Endothelial cell of umbilical vein (primary cell): ENCODE results near the gene TNS1. TPM values are rescaled to one million over a fixed set of nuclear protein-coding genes. Genes with fewer than 3 reads are reported as not detected.

Source experiments
- BruUV-seq: library from RNA; stranded (reverse); fragments of 400-500 nt; replicated peaks from 2 replicates; lab custom pipeline; 2021; lab: Mats Ljungman, UMichigan
- CTCF ChIA-PET: fragments of 300-600, 350-600 bp; sonication (Branson Sonifier 250); formaldehyde crosslinking; loops from one replicate; lab custom pipeline; 2021; ENCODE audit warnings: antibody characterized with exemption, inconsistent platforms; lab: Charles Lee
- POLR2A ChIA-PET: fragments of 300-600, 350-600 bp; sonication (Branson Sonifier 250); formaldehyde crosslinking; loops from one replicate; lab custom pipeline; 2021; ENCODE audit warnings: antibody characterized with exemption, inconsistent platforms; lab: Charles Lee
- DNase-seq: peaks from one replicate; pipeline ENCODE4 v3.0.0-alpha.2; 2011; ENCODE audit warnings: low read depth, low spot score
- FAIRE-seq: peaks from 2 replicates; lab custom pipeline; 2011; peaks lifted over from hg19 to GRCh38; lab: Jason Lieb, UNC
- H2AFZ ChIP-seq: 2 replicates; pipeline ENCODE4 v1.6.0; 2012; ENCODE audit warnings: low read depth, low read length, control low read depth, inconsistent platforms
- H3K27ac ChIP-seq: 2 replicates; pipeline ENCODE4 v1.5.1; 2011; ENCODE audit warnings: low read depth, mild to moderate bottlenecking, control low read depth, low read length, moderate library complexity; ENCODE audit not compliant: insufficient read depth
- H3K27me3 ChIP-seq, 2 experiments: 2 replicates each; pipeline versions ENCODE4 v1.6.0 to v1.6.1; 2011; ENCODE audit warnings: low read length in 2 of 2, mixed read lengths in 1 of 2; ENCODE audit not compliant: control insufficient read depth in 2 of 2, insufficient read depth in 2 of 2
- H3K36me3 ChIP-seq, 2 experiments: 2 replicates in 1 of 2; 3 replicates in 1 of 2; pipeline ENCODE4 v1.5.1; 2011; ENCODE audit warnings: low read length in 2 of 2, mild to moderate bottlenecking in 1 of 2, moderate library complexity in 1 of 2; ENCODE audit not compliant: control insufficient read depth in 2 of 2, insufficient read depth in 2 of 2; ENCODE audit errors: extremely low read depth in 1 of 2
- H3K4me1 ChIP-seq: 3 replicates; pipeline ENCODE4 v1.5.1; 2011; ENCODE audit warnings: mild to moderate bottlenecking, low read length; ENCODE audit not compliant: control insufficient read depth, insufficient read depth; ENCODE audit errors: extremely low read depth
- H3K4me2 ChIP-seq: 2 replicates; pipeline ENCODE4 v1.6.1; 2011; ENCODE audit warnings: low read length, control low read depth, mixed read lengths; ENCODE audit not compliant: insufficient read depth
- H3K4me3 ChIP-seq, 3 experiments: fragments of 200-600 bp in 1 of 3; sonication (generic), shearing (Covaris generic) in 1 of 3; replicated peaks in 1 of 3; 2 replicates each; pipeline ENCODE4 v1.5.1; 2011 to 2016; ENCODE audit warnings: control low read depth in 3 of 3, low read length in 3 of 3, mild to moderate bottlenecking in 2 of 3, inconsistent platforms in 1 of 3, low read depth in 1 of 3, moderate library complexity in 1 of 3; ENCODE audit not compliant: insufficient read depth in 1 of 3
- H3K79me2 ChIP-seq: 2 replicates; pipeline ENCODE4 v1.6.0; 2012; ENCODE audit warnings: low read length, inconsistent platforms; ENCODE audit not compliant: control insufficient read depth, insufficient read depth
- H3K9ac ChIP-seq: replicated peaks from 2 replicates; pipeline ENCODE3; 2011; ENCODE audit warnings: low read length, control low read depth; ENCODE audit not compliant: insufficient read depth; ENCODE audit errors: extremely low read depth
- H3K9me1 ChIP-seq: replicated peaks from 3 replicates; pipeline ENCODE4 v1.6.0; 2011; ENCODE audit warnings: mild to moderate bottlenecking, low read length; ENCODE audit not compliant: control insufficient read depth, insufficient read depth; ENCODE audit errors: extremely low read depth
- H3K9me3 ChIP-seq: replicated peaks from 2 replicates; pipeline ENCODE4 v1.5.1; 2012; ENCODE audit warnings: low read length, inconsistent platforms; ENCODE audit not compliant: control insufficient read depth, insufficient read depth
- H4K20me1 ChIP-seq: replicated peaks from 2 replicates; pipeline ENCODE3; 2011; ENCODE audit warnings: mild to moderate bottlenecking, low read length; ENCODE audit not compliant: control insufficient read depth, insufficient read depth; ENCODE audit errors: extremely low read depth
- EZH2 ChIP-seq: IDR thresholded peaks from 2 replicates; pipeline ENCODE4 v1.6.1; 2012; ENCODE audit warnings: borderline replicate concordance, low read depth, mild to moderate bottlenecking, moderate library complexity, low read length, inconsistent platforms; ENCODE audit not compliant: severe bottlenecking
- FOS ChIP-seq: IDR thresholded peaks from 2 replicates; pipeline ENCODE4 v1.6.1; 2011; ENCODE audit warnings: mild to moderate bottlenecking, low read length, moderate library complexity, borderline replicate concordance; ENCODE audit not compliant: insufficient read depth
- GATA2 ChIP-seq: IDR thresholded peaks from 2 replicates; pipeline ENCODE4 v1.7.0; 2011; ENCODE audit warnings: low read depth, mild to moderate bottlenecking, moderate library complexity, mixed read lengths, low read length; ENCODE audit not compliant: insufficient read length, insufficient read depth
- JUN ChIP-seq: IDR thresholded peaks from 2 replicates; pipeline ENCODE4 v1.6.1; 2011; ENCODE audit warnings: borderline replicate concordance, low read depth; ENCODE audit not compliant: insufficient read length, insufficient read depth
- MYC ChIP-seq: IDR thresholded peaks from one replicate; pipeline ENCODE4 v1.6.1; 2011; ENCODE audit warnings: mild to moderate bottlenecking, low read depth, low read length
- POLR2A ChIP-seq: IDR thresholded peaks from 2 replicates; pipeline ENCODE4 v1.6.1; 2012; ENCODE audit warnings: low read depth, mild to moderate bottlenecking, control low read depth, low read length
- POLR2AphosphoS5 ChIP-seq: IDR thresholded peaks from 2 replicates; pipeline ENCODE4 v1.6.1; 2012; ENCODE audit warnings: low read depth, mild to moderate bottlenecking, control low read depth, low read length, moderate library complexity; ENCODE audit not compliant: insufficient read depth
- dilution Hi-C: fragments of 300-500 bp; cut with MboI; formaldehyde crosslinking; loops from one replicate; pipeline ENCODE4 v1.15.0; 2019; ENCODE audit warnings: low sequenced_read_pairs; ENCODE audit not compliant: extremely low pct_ligation_motif_present
- intact Hi-C: fragments of 100-400 bp; cut with micrococcal nuclease; formaldehyde crosslinking; loops from one replicate; pipeline ENCODE4 v1.10.0; 2022
- polyA plus RNA-seq, 4 experiments: library from polyadenylated mRNA; depleted of rRNA in 3 of 4; stranded (reverse) in 3 of 4; unstranded in 1 of 4; fragments of >200 nt; gene quantifications; 2 replicates each; pipeline versions ENCODE4 v1.2.1 to v1.2.3, GENCODE V29; 2011 to 2012; ENCODE audit warnings: missing spikeins in 1 of 4
- total RNA-seq: library from RNA; stranded (reverse); gene quantifications from 2 replicates; pipeline ENCODE4 v1.2.3, GENCODE V29; 2021
- TF ChIP-seq, protein P1 (sequence below), 2 donors: IDR thresholded peaks; 1 replicate in 1 of 2; 2 replicates in 1 of 2; pipeline ENCODE4 v1.5.1; 2011; ENCODE audit warnings: low read length in 2 of 2, mild to moderate bottlenecking in 2 of 2, moderate library complexity in 2 of 2, control low read depth in 1 of 2, inconsistent platforms in 1 of 2, low read depth in 1 of 2; ENCODE audit not compliant: insufficient read depth in 1 of 2; ENCODE audit errors: extremely low read depth in 1 of 2
- TF ChIP-seq, protein P2 (sequence below): IDR thresholded peaks from 2 replicates; pipeline ENCODE4 v1.6.1; 2011; ENCODE audit not compliant: insufficient read depth, insufficient read length

TNS1 gene
- total and polyA plus RNA-seq, 2 donors (not counting 3 experiments of a cell fraction or from before 2014, with no cell fraction given), result 11.0 to 52.1 TPM

- Histone ChIP-seq H3K9me1 (no peaks in the 10 kb centered on the region), H3K4me2 (no peak overlapping the region), H2AFZ (no peak overlapping the region), H3K4me1 (no peaks in the 10 kb centered on the region), H3K36me3 (peaks cover 0 to 2% of the 10 kb centered on the region in 2 experiments), H3K4me3 (no peak overlapping the region), H3K79me2 (peaks cover 17% of the 10 kb centered on the region), H3K9me3 (no peaks in the 10 kb centered on the region), H3K27ac (no peak overlapping the region), H4K20me1 (no peaks in the 10 kb centered on the region), H3K27me3 (no peaks in the 10 kb centered on the region), H3K9ac (no peak overlapping the region)
- DNase-seq, result no peak
- POLR2A ChIA-PET, result no interaction called here
- no peak for TF ChIP-seq FOS
- no peak for TF ChIP-seq EZH2
- TF ChIP-seq JUN, result no peak
- no peak for TF ChIP-seq MYC
- TF ChIP-seq GATA2, result no peak
- TF ChIP-seq, protein P1, sequence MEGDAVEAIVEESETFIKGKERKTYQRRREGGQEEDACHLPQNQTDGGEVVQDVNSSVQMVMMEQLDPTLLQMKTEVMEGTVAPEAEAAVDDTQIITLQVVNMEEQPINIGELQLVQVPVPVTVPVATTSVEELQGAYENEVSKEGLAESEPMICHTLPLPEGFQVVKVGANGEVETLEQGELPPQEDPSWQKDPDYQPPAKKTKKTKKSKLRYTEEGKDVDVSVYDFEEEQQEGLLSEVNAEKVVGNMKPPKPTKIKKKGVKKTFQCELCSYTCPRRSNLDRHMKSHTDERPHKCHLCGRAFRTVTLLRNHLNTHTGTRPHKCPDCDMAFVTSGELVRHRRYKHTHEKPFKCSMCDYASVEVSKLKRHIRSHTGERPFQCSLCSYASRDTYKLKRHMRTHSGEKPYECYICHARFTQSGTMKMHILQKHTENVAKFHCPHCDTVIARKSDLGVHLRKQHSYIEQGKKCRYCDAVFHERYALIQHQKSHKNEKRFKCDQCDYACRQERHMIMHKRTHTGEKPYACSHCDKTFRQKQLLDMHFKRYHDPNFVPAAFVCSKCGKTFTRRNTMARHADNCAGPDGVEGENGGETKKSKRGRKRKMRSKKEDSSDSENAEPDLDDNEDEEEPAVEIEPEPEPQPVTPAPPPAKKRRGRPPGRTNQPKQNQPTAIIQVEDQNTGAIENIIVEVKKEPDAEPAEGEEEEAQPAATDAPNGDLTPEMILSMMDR (IDR thresholded peaks at IDR 0.05; ENCODE audit: extremely low read depth in 1 of 2, insufficient read depth in 1 of 2, low read depth in 1 of 2, low read length in 2 of 2), result no peak
- no peak for TF ChIP-seq POLR2AphosphoS5
- no peak for TF ChIP-seq POLR2A
- TF ChIP-seq, protein P2, sequence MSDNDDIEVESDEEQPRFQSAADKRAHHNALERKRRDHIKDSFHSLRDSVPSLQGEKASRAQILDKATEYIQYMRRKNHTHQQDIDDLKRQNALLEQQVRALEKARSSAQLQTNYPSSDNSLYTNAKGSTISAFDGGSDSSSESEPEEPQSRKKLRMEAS, result no peak
- dilution Hi-C loops (no loop called here), intact Hi-C loops (no loop called here)
- no TSS peak for BruUV-seq
- CTCF ChIA-PET, result interaction anchor here (1.0 kb wide), 1 partner anchor 51 kb away, joined by 3 read pairs; no protein-coding TSS in a partner anchor
- FAIRE-seq, result no peak
Observed at GRCh38 chr2:217839750-217840107, 163.1 kb downstream of the TNS1 start.
